Measurements from ENCODE around the gene ABCA1.

DNA sequence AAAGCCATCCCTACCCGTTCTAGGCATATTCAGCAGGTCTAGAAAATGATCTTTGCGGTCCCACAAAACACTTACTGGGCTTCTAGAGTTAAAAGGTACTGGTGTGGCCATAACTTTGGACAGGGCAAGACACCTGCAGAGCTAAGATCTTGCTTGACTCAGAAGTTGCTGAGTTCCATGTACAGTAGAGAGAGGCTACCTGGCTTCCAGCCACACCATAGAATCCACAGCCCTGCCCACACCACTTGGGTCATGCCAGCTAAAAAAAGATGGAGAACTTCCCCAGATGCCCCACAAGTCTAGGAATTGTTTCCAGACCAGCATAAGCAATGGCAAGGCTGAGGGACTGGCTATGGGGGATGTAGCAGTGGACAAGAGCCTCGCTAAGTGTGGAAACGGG lies 52.1 kb downstream of the ABCA1 start:
- TF ChIP-seq, protein P1, sequence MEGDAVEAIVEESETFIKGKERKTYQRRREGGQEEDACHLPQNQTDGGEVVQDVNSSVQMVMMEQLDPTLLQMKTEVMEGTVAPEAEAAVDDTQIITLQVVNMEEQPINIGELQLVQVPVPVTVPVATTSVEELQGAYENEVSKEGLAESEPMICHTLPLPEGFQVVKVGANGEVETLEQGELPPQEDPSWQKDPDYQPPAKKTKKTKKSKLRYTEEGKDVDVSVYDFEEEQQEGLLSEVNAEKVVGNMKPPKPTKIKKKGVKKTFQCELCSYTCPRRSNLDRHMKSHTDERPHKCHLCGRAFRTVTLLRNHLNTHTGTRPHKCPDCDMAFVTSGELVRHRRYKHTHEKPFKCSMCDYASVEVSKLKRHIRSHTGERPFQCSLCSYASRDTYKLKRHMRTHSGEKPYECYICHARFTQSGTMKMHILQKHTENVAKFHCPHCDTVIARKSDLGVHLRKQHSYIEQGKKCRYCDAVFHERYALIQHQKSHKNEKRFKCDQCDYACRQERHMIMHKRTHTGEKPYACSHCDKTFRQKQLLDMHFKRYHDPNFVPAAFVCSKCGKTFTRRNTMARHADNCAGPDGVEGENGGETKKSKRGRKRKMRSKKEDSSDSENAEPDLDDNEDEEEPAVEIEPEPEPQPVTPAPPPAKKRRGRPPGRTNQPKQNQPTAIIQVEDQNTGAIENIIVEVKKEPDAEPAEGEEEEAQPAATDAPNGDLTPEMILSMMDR (IDR thresholded peaks at IDR 0.05; ENCODE audit: borderline replicate concordance, extremely low read depth, low read length, poor library complexity, severe bottlenecking), result no peak
- TF ChIP-seq EZH2 (IDR thresholded peaks at IDR 0.05; ENCODE audit: borderline replicate concordance, low read depth, low read length, severe bottlenecking), result no peak

All from DND-41 (cell line).